Measurements from ENCODE around the gene PRKN.

GRCh38 chr6:161815965-161816364 is 911.6 kb downstream of the PRKN start:
- no peak for TF ChIP-seq RBM15 (IDR thresholded peaks at IDR 0.05; ENCODE audit: insufficient read depth, low read length)
- no peak for TF ChIP-seq CTCF (IDR thresholded peaks at IDR 0.05 in 2 of 3, conservative IDR thresholded peaks at IDR 0.05 in 1 of 3; ENCODE audit: insufficient read depth in 2 of 3, low read depth in 1 of 3, low read length in 3 of 3)
- TF ChIP-seq NFYB (IDR thresholded peaks at IDR 0.05; ENCODE audit: extremely low read depth, insufficient read length), result no peak
- no peak for TF ChIP-seq EZH2 (IDR thresholded peaks at IDR 0.05; ENCODE audit: borderline replicate concordance, low read depth, low read length)
